ENCODE measurements around the gene OR51F1.

DNA sequence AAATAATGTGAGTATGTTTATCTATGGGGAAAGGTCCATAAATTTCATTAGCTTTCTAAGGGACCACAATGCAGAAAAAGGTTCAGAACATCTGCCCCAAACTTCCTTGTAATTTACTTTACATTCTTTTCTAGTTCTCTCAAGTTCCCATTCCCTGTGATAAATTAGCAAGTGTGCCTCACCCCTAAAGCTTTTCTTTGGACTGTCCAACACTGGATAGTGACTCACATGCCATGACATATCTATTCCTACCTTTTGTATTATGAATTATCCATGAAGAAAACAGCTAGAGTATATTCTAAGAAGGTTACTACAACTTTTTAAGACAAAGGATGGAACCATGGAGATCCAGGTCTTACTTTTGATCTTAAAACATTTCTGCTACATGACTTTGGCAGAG, 1.6 kb downstream of the OR51F1 start:
- TF ChIP-seq, protein P1, sequence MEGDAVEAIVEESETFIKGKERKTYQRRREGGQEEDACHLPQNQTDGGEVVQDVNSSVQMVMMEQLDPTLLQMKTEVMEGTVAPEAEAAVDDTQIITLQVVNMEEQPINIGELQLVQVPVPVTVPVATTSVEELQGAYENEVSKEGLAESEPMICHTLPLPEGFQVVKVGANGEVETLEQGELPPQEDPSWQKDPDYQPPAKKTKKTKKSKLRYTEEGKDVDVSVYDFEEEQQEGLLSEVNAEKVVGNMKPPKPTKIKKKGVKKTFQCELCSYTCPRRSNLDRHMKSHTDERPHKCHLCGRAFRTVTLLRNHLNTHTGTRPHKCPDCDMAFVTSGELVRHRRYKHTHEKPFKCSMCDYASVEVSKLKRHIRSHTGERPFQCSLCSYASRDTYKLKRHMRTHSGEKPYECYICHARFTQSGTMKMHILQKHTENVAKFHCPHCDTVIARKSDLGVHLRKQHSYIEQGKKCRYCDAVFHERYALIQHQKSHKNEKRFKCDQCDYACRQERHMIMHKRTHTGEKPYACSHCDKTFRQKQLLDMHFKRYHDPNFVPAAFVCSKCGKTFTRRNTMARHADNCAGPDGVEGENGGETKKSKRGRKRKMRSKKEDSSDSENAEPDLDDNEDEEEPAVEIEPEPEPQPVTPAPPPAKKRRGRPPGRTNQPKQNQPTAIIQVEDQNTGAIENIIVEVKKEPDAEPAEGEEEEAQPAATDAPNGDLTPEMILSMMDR (IDR thresholded peaks at IDR 0.05): no peak
- TF ChIP-seq POLR2A (IDR thresholded peaks at IDR 0.05; ENCODE audit: low read depth) (no peak), EP300 (IDR thresholded peaks at IDR 0.05) (no peak), POLR2AphosphoS5 (IDR thresholded peaks at IDR 0.05) (no peak)

All from esophagus muscularis mucosa (tissue), 4 donors.